ENCODE measurements around the gene KIRREL3. TPM values are rescaled to one million over a fixed set of nuclear protein-coding genes. Genes with fewer than 3 reads are reported as not detected.

Gene KIRREL3
- total and polyA plus RNA-seq, 2 of the 4 experiments (the other 2 are of a cell fraction), result 10.9 to 15.9 TPM

DNA sequence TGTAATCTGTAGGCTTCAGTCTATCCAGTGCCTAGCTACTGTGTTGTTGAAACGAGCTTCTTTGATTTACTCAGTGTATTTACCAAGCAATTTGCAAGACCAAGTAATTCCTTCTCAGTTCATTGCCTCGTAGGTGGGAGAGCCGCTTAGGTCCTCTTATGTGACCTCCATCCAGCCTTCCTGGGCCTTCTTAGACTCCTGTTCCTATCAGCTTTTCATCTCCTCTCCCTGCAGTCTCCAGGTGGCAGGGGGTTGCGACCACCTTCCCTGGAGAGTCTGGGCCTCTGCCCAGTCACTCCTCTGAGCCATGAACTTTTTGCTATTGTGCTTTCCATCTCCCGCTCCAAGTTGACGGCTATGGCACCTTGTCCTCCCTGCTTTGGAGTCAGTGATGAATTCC is 251.8 kb downstream of the KIRREL3 start:
- Histone ChIP-seq H4K91ac (ENCODE audit: insufficient read depth, low read depth, low read length) (no peak overlapping the region), H3K4me2 (ENCODE audit: low read depth, low read length) (no peak overlapping the region), H2AK9ac (replicated peaks; ENCODE audit: low read depth, low read length, poor library complexity) (no peak overlapping the region), H4K8ac (ENCODE audit: low read depth in 2 of 2, low read length in 2 of 2) (no peak overlapping the region), H2BK15ac (ENCODE audit: low read depth, low read length) (no peak overlapping the region), H3K9ac (ENCODE audit: low read depth, low read length) (no peak overlapping the region), H3K9me1 (ENCODE audit: insufficient read depth, low read length) (0 out of 2 replicates have a peak, but pooled peaks cover 2% of the 10 kb centered on the region), H3K79me1 (ENCODE audit: low read depth in 1 of 2, low read length in 2 of 2) (peaks cover 3 to 7% of the 10 kb centered on the region in 2 experiments; a peak in 1 of 4 replicates), H2AK5ac (ENCODE audit: low read depth, low read length) (no peak overlapping the region), H3K14ac (replicated peaks; ENCODE audit: low read depth, low read length) (no peak overlapping the region), H3K9me3 (ENCODE audit: control insufficient read depth, insufficient read depth, low read length) (no peaks in the 10 kb centered on the region), H4K5ac (ENCODE audit: low read depth, low read length) (no peak overlapping the region), H3K36me3 (ENCODE audit: control insufficient read depth, insufficient read depth, low read length) (no peaks in the 10 kb centered on the region), H3K4me3 (ENCODE audit: insufficient read depth, low read depth, low read length) (no peak overlapping the region), H2AFZ (replicated peaks; ENCODE audit: low read length, poor library complexity) (no peak overlapping the region), H2BK20ac (ENCODE audit: low read depth, low read length) (no peak overlapping the region), H3K27me3 (ENCODE audit: control insufficient read depth, insufficient read depth, low read length) (no peaks in the 10 kb centered on the region), H4K20me1 (ENCODE audit: insufficient read depth, low read length) (no peaks in the 10 kb centered on the region), H3K4me1 (ENCODE audit: control insufficient read depth, insufficient read depth, low read length) (peaks cover 8% of the 10 kb centered on the region), H3K56ac (ENCODE audit: extremely low read depth, insufficient read depth, low read length) (no peak overlapping the region), H3K18ac (ENCODE audit: low read depth, low read length) (no peak overlapping the region), H2BK5ac (ENCODE audit: low read depth, low read length, poor library complexity, severe bottlenecking) (no peak overlapping the region), H3K27ac (ENCODE audit: insufficient read depth, low read length) (no peak overlapping the region), H3K4ac (ENCODE audit: low read depth, low read length) (no peak overlapping the region), H2BK120ac (ENCODE audit: low read depth, low read length) (no peak overlapping the region), H3K23ac (ENCODE audit: low read depth, low read length) (no peak overlapping the region)
- ChIA-PET POLR2A (ENCODE audit: unreplicated experiment) (no interaction called here), CTCF (interaction anchor here (0.6 kb wide), 1 partner anchor 60 kb away, joined by 6 read pairs; no protein-coding TSS in a partner anchor)
- in situ Hi-C loops (cut with MboI; ENCODE audit: low sequenced_read_pairs), result no loop called here
- 100% methylated on average over 2 of the region's 6 CpGs; no CpG with 5 or more reads in 1 of the 2 experiments for WGBS, 2 experiments (ENCODE audit: extremely low coverage in 2 of 2, insufficient read length in 1 of 2)
- intact Hi-C loops (cut with micrococcal nuclease), result no loop called here
- TF ChIP-seq CEBPB (IDR thresholded peaks at IDR 0.05; ENCODE audit: low read depth, low read length) (no peak), MXI1 (IDR thresholded peaks at IDR 0.05; ENCODE audit: borderline replicate concordance, low read depth, low read length) (no peak), RCOR1 (IDR thresholded peaks at IDR 0.05; ENCODE audit: insufficient replicate concordance, low read length) (no peak), MAZ (IDR thresholded peaks at IDR 0.05; ENCODE audit: borderline replicate concordance, low read depth, low read length) (no peak), CHD1 (IDR thresholded peaks at IDR 0.05; ENCODE audit: low read depth, low read length) (no peak), BHLHE40 (IDR thresholded peaks at IDR 0.05; ENCODE audit: low read depth, low read length) (no peak), NFE2L2 (IDR thresholded peaks at IDR 0.05; ENCODE audit: low read depth, low read length) (no peak), MAFK (IDR thresholded peaks at IDR 0.05; ENCODE audit: low read depth, low read length) (no peak), FOS (IDR thresholded peaks at IDR 0.05; ENCODE audit: low read depth, low read length) (no peak), POLR2A (IDR thresholded peaks at IDR 0.05; ENCODE audit: low read depth, low read length) (no peak), RAD21 (IDR thresholded peaks at IDR 0.05; ENCODE audit: low read length) (no peak)
- TF ChIP-seq, protein P1, sequence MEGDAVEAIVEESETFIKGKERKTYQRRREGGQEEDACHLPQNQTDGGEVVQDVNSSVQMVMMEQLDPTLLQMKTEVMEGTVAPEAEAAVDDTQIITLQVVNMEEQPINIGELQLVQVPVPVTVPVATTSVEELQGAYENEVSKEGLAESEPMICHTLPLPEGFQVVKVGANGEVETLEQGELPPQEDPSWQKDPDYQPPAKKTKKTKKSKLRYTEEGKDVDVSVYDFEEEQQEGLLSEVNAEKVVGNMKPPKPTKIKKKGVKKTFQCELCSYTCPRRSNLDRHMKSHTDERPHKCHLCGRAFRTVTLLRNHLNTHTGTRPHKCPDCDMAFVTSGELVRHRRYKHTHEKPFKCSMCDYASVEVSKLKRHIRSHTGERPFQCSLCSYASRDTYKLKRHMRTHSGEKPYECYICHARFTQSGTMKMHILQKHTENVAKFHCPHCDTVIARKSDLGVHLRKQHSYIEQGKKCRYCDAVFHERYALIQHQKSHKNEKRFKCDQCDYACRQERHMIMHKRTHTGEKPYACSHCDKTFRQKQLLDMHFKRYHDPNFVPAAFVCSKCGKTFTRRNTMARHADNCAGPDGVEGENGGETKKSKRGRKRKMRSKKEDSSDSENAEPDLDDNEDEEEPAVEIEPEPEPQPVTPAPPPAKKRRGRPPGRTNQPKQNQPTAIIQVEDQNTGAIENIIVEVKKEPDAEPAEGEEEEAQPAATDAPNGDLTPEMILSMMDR (conservative IDR thresholded peaks at IDR 0.05; ENCODE audit: low read depth, low read length), result no peak
- TF ChIP-seq, protein P2, sequence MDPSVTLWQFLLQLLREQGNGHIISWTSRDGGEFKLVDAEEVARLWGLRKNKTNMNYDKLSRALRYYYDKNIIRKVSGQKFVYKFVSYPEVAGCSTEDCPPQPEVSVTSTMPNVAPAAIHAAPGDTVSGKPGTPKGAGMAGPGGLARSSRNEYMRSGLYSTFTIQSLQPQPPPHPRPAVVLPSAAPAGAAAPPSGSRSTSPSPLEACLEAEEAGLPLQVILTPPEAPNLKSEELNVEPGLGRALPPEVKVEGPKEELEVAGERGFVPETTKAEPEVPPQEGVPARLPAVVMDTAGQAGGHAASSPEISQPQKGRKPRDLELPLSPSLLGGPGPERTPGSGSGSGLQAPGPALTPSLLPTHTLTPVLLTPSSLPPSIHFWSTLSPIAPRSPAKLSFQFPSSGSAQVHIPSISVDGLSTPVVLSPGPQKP (IDR thresholded peaks at IDR 0.05; ENCODE audit: borderline replicate concordance, low read depth, low read length), result no peak
- TF ChIP-seq, protein P3, sequence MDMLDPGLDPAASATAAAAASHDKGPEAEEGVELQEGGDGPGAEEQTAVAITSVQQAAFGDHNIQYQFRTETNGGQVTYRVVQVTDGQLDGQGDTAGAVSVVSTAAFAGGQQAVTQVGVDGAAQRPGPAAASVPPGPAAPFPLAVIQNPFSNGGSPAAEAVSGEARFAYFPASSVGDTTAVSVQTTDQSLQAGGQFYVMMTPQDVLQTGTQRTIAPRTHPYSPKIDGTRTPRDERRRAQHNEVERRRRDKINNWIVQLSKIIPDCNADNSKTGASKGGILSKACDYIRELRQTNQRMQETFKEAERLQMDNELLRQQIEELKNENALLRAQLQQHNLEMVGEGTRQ (IDR thresholded peaks at IDR 0.05; ENCODE audit: low read depth, low read length), result no peak
- no TSS peak for BruUV-seq (replicated peaks)
- dilution Hi-C loops (cut with HindIII; ENCODE audit: low sequenced_read_pairs, unreplicated experiment), result no loop called here
- DNase-seq (no peak), ATAC-seq (ENCODE audit: low read depth) (no peak)

Measured in IMR-90 (cell line).